ENCODE measurements around the gene ETFA.

The ETFA gene

DNA sequence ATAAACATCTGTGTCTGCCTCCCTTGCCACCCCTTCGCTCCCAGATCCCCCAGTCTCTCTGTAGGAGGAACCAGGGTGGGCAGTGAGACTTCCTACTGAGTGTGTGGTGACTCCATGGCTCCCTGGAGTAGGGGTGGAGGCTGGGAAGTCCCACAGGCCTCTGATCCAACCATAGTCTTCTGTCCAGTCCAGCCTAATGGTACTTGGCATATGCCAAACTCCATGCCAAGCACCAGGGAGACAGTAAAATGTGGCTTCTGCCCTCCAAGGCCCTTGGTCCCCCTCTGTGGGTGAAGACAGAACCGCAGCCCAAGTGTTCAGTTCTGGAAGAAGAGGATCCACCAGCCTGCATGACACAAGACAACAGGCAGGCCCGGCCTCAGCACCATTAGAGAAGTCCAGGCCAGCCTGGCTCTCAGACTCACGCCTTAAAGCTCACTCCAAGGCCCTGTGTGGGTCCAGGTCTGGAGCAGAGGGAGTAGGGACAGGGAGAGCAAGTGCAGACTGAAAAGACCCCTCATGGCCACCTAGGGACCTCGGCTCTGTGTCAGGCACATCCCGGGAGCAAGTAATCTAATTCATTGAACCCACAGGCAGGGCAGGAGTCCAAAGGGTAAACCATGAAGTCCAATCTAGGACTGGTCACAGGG lies 112.7 kb downstream of the ETFA start:
- Histone ChIP-seq H3K27ac (ENCODE audit: low read depth, low read length, poor library complexity, severe bottlenecking) (no peak overlapping the region), H3K79me2 (ENCODE audit: insufficient read depth, low read length) (no peaks in the 10 kb centered on the region), H3K4me3 (ENCODE audit: low read depth, low read length, poor library complexity, severe bottlenecking) (no peak overlapping the region), H3K27me3 (ENCODE audit: insufficient read depth, low read length) (no peaks in the 10 kb centered on the region), H3K4me2 (ENCODE audit: low read length) (no peak overlapping the region), H3F3A (ENCODE audit: insufficient read depth, low read length) (no peaks in the 10 kb centered on the region), H2AFZ (ENCODE audit: low read length) (no peak overlapping the region), H3K9me2 (ENCODE audit: low read depth, low read length) (no peaks in the 10 kb centered on the region), H4K20me1 (ENCODE audit: insufficient read depth, low read length) (no peaks in the 10 kb centered on the region), H3K9me3 (ENCODE audit: low read length) (no peaks in the 10 kb centered on the region), H3K4me1 (ENCODE audit: insufficient read depth, low read length, severe bottlenecking) (no peaks in the 10 kb centered on the region), H3K9ac (ENCODE audit: low read length) (no peak overlapping the region), H3K36me3 (ENCODE audit: insufficient read depth, low read length) (no peaks in the 10 kb centered on the region)
- TF ChIP-seq, protein P1, sequence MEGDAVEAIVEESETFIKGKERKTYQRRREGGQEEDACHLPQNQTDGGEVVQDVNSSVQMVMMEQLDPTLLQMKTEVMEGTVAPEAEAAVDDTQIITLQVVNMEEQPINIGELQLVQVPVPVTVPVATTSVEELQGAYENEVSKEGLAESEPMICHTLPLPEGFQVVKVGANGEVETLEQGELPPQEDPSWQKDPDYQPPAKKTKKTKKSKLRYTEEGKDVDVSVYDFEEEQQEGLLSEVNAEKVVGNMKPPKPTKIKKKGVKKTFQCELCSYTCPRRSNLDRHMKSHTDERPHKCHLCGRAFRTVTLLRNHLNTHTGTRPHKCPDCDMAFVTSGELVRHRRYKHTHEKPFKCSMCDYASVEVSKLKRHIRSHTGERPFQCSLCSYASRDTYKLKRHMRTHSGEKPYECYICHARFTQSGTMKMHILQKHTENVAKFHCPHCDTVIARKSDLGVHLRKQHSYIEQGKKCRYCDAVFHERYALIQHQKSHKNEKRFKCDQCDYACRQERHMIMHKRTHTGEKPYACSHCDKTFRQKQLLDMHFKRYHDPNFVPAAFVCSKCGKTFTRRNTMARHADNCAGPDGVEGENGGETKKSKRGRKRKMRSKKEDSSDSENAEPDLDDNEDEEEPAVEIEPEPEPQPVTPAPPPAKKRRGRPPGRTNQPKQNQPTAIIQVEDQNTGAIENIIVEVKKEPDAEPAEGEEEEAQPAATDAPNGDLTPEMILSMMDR (IDR thresholded peaks at IDR 0.05; ENCODE audit: low read length): no peak
- no peak for TF ChIP-seq EZH2 (IDR thresholded peaks at IDR 0.05; ENCODE audit: borderline replicate concordance, low read length)

DNA sequence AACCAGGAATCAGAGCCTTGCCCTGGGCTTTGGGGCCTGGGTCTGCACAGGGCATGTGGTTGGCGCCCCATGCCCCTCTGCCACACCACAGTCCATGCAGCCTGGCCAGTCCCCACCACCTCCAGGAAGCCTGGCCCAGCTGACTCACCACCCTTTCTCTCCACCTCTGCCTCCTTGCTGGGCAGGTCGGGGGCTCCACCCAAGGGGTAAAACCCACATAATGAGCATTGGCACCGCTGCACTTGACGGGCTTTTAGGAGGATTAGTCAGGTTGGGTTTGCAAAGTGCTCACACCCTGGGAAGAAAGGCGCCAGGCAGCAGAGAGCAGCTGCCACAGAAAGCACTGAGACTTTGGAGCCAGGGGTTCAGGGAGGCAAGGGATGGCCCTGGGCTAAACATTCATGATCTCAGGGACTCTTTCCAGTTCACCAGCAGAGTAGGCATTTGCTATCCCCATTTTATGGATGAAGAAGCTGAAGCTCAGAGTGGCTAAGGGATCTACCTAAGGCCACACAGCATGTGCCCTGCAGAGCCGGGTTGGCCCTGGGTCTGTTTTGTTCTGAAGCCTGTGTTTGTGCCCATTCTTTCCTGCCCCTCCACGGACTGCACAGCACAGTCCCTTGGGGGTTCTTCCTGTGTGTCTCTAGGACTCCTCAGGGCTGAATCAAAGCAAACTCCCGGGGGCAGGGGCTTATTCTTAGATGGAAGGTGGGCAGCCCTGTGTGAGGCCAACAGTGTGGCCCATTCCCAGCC lies 113.4 kb downstream of the ETFA start:
- H2AFZ ChIP-seq (ENCODE audit: low read length): no peak overlapping the region
- H3K36me3 ChIP-seq (ENCODE audit: insufficient read depth, low read length): no peaks in the 10 kb centered on the region
- H3K4me2 ChIP-seq (ENCODE audit: low read length): no peak overlapping the region
- no peaks in the 10 kb centered on the region for H3F3A ChIP-seq (ENCODE audit: insufficient read depth, low read length)
- no peaks in the 10 kb centered on the region for H3K9me3 ChIP-seq (ENCODE audit: low read length)
- no peaks in the 10 kb centered on the region for H3K4me1 ChIP-seq (ENCODE audit: insufficient read depth, low read length, severe bottlenecking)
- H3K9ac ChIP-seq (ENCODE audit: low read length): no peak overlapping the region
- no peak overlapping the region for H3K27ac ChIP-seq (ENCODE audit: low read depth, low read length, poor library complexity, severe bottlenecking)
- no peaks in the 10 kb centered on the region for H4K20me1 ChIP-seq (ENCODE audit: insufficient read depth, low read length)
- no peaks in the 10 kb centered on the region for H3K79me2 ChIP-seq (ENCODE audit: insufficient read depth, low read length)
- no peaks in the 10 kb centered on the region for H3K9me2 ChIP-seq (ENCODE audit: low read depth, low read length)
- H3K4me3 ChIP-seq (ENCODE audit: low read depth, low read length, poor library complexity, severe bottlenecking): no peak overlapping the region
- TF ChIP-seq, protein P1 (IDR thresholded peaks at IDR 0.05; ENCODE audit: low read length): no peak
- no peak for TF ChIP-seq EZH2 (IDR thresholded peaks at IDR 0.05; ENCODE audit: borderline replicate concordance, low read length)
- H3K27me3 ChIP-seq (ENCODE audit: insufficient read depth, low read length): no peaks in the 10 kb centered on the region

DNA sequence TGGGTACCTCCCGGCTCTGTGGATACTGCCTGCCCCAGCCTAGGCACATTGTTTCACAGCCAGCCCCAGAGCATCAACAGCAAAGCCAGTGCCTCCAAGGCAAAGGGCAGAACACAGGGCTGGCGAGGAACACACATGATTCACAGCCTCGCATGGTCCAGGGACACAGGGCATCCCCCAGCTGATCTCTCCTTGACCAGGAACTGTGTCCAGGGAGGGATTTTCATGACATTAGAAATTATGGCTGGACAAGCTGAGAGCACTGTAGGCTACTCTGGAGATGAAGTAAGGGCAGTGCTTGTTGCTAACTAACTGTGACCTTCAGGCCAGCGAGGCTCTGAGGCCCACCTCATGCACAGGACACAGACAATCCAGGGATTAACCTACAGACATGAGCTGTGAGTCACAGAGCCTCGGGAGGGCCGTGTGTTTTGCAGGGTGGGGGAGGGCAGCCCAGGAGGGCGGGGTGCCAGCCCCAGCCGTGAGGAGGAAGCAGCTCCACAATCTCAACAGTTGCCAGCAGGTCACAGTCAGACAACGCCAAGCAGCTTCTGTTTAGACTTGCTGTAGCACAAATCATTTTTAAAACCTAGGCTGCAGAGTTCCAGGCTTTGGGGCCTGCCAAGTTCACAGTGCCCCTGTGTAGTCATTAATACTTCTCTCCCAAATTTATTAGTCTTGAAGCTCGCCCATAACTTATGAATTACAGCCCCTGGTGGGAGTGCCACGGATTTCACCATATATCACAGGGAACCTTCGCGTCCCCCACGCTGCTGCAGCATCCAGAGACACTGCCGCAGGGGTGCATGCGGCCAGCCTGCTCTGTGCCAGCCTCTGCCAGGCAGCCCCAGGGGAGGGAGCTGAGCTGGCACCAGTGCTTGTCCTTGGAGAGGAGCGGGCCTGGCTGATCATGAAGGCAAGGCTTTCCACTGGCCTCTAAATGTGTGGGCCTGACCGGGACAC lies 114.7 kb downstream of the ETFA start:
- H3K79me2 ChIP-seq (ENCODE audit: insufficient read depth, low read length): no peaks in the 10 kb centered on the region
- no peak overlapping the region for H2AFZ ChIP-seq (ENCODE audit: low read length)
- H3K36me3 ChIP-seq (ENCODE audit: insufficient read depth, low read length): no peaks in the 10 kb centered on the region
- no peaks in the 10 kb centered on the region for H3K9me3 ChIP-seq (ENCODE audit: low read length)
- no peak overlapping the region for H3K27ac ChIP-seq (ENCODE audit: low read depth, low read length, poor library complexity, severe bottlenecking)
- TF ChIP-seq, protein P1 (IDR thresholded peaks at IDR 0.05; ENCODE audit: low read length): no peak
- no peak for TF ChIP-seq EZH2 (IDR thresholded peaks at IDR 0.05; ENCODE audit: borderline replicate concordance, low read length)
- H4K20me1 ChIP-seq (ENCODE audit: insufficient read depth, low read length): no peaks in the 10 kb centered on the region
- no peak overlapping the region for H3K4me2 ChIP-seq (ENCODE audit: low read length)
- no peak overlapping the region for H3K9ac ChIP-seq (ENCODE audit: low read length)
- no peaks in the 10 kb centered on the region for H3K27me3 ChIP-seq (ENCODE audit: insufficient read depth, low read length)
- H3K4me3 ChIP-seq (ENCODE audit: low read depth, low read length, poor library complexity, severe bottlenecking): no peak overlapping the region
- H3K4me1 ChIP-seq (ENCODE audit: insufficient read depth, low read length, severe bottlenecking): no peaks in the 10 kb centered on the region
- no peaks in the 10 kb centered on the region for H3K9me2 ChIP-seq (ENCODE audit: low read depth, low read length)
- no peaks in the 10 kb centered on the region for H3F3A ChIP-seq (ENCODE audit: insufficient read depth, low read length)

Measured in OCI-LY1 (cell line).